Left lung (tissue), 10 donors: ENCODE data around the gene TTLL5. TPM values are rescaled to one million over a fixed set of nuclear protein-coding genes. Genes with fewer than 3 reads are reported as not detected.

Experiments used
- ATAC-seq: fragments of 200-7000 bp; cut with Tn5 transposase; one replicate; pipeline ENCODE4 v1.9.1; 2020; ENCODE audit warnings: moderate library complexity
- DNase-seq, 4 donors: peaks; one replicate each; pipeline ENCODE4 v3.0.0-alpha.2; 2013 to 2020
- H3K27ac ChIP-seq, 2 donors: fragments of 200-600 bp; sonication (generic) in 1 of 2; one replicate each; pipeline versions ENCODE4 v1.5.0 to v1.8.0; 2020 to 2021
- H3K27me3 ChIP-seq, 2 donors: fragments of 200-600 bp; sonication (generic) in 1 of 2; one replicate each; pipeline versions ENCODE4 v1.5.0 to v1.8.0; 2020 to 2021
- H3K36me3 ChIP-seq, 2 donors: fragments of 200-600 bp; sonication (generic) in 1 of 2; one replicate each; pipeline versions ENCODE4 v1.5.0 to v1.8.0; 2020 to 2021
- H3K4me1 ChIP-seq, 2 donors: fragments of 200-600 bp; one replicate each; pipeline ENCODE4 v1.8.0; 2021
- H3K4me3 ChIP-seq, 2 donors: fragments of 200-600 bp; sonication (generic) in 1 of 2; one replicate each; pipeline versions ENCODE4 v1.5.0 to v1.8.0; 2020 to 2021; ENCODE audit warnings: mild to moderate bottlenecking in 1 of 2
- H3K9me3 ChIP-seq, 2 donors: fragments of 200-600 bp; sonication (generic) in 1 of 2; one replicate each; pipeline versions ENCODE4 v1.5.0 to v1.8.0; 2020 to 2021
- CTCF ChIP-seq, 2 donors: fragments of 200-600 bp; sonication (generic) in 1 of 2; IDR thresholded peaks; one replicate each; pipeline versions ENCODE4 v1.5.0 to v1.8.0; 2021; ENCODE audit warnings: antibody characterized with exemption in 2 of 2
- intact Hi-C, 2 donors: fragments of 100-400 bp; cut with DNase I; formaldehyde crosslinking; loops; one replicate each; pipeline versions ENCODE4 v1.11.2 to v1.14.2; 2022
- polyA plus RNA-seq, 6 donors: library from polyadenylated mRNA; unstranded; fragments of 120-200 nt; gene quantifications; one replicate each; pipeline ENCODE4 v1.2.1, GENCODE V29; 2013; ENCODE audit not compliant: insufficient read length in 6 of 6
- total RNA-seq, 2 donors: library from RNA; stranded (reverse); fragmentation: NEBNext Ultra II Directional; extraction: Animal tissue kit (Norgen Biotek cat#: 25700); gene quantifications; one replicate each; pipeline ENCODE4 v1.2.1, GENCODE V29; 2021
- donor health status: DM: no; HTN: yes; CAD: no.
- donor health status: DM: no; HTN: no; CAD: no.

Gene TTLL5
- total and polyA plus RNA-seq, 8 donors = 30.8 to 46.7 (median 42.1) TPM

GRCh38 chr14:75888945-75889344 is 227.9 kb downstream of the TTLL5 start:
- H3K27me3 ChIP-seq = no peaks in the 10 kb centered on the region
- intact Hi-C loops = no loop called here
- H3K9me3 ChIP-seq = no peaks in the 10 kb centered on the region
- no peaks in the 10 kb centered on the region for H3K4me1 ChIP-seq
- TF ChIP-seq CTCF (IDR thresholded peaks at IDR 0.05) = no peak
- peaks cover 0 to 5% of the 10 kb centered on the region in 2 donors for H3K36me3 ChIP-seq
- no peak overlapping the region for H3K27ac ChIP-seq
- ATAC-seq (no peak), DNase-seq (no peak)
- H3K4me3 ChIP-seq = no peak overlapping the region

- H3K27me3 ChIP-seq = no peaks in the 10 kb centered on the region
- no peak overlapping the region for H3K4me3 ChIP-seq
- H3K27ac ChIP-seq = no peak overlapping the region
- intact Hi-C loops = no loop called here
- DNase-seq (no peak), ATAC-seq (no peak)
- H3K9me3 ChIP-seq = no peaks in the 10 kb centered on the region
- H3K36me3 ChIP-seq = no peaks in the 10 kb centered on the region
- no peaks in the 10 kb centered on the region for H3K4me1 ChIP-seq
- TF ChIP-seq CTCF (IDR thresholded peaks at IDR 0.05) = no peak
These were observed 235.3 kb downstream of the TTLL5 start for GRCh38 chr14:75896341-75896740.

- Histone ChIP-seq H3K27me3 (no peaks in the 10 kb centered on the region), H3K36me3 (peaks cover 0 to 8% of the 10 kb centered on the region in 2 donors), H3K4me1 (peaks cover 13 to 23% of the 10 kb centered on the region in 2 donors), H3K9me3 (no peaks in the 10 kb centered on the region), H3K27ac (no peak overlapping the region), H3K4me3 (no peak overlapping the region)
- no peak for ATAC-seq
- TF ChIP-seq CTCF (IDR thresholded peaks at IDR 0.05) = no peak
- intact Hi-C loops = no loop called here
- DNase-seq = no peak
These were observed 243.3 kb downstream of the TTLL5 start for GRCh38 chr14:75904311-75904710.

DNA sequence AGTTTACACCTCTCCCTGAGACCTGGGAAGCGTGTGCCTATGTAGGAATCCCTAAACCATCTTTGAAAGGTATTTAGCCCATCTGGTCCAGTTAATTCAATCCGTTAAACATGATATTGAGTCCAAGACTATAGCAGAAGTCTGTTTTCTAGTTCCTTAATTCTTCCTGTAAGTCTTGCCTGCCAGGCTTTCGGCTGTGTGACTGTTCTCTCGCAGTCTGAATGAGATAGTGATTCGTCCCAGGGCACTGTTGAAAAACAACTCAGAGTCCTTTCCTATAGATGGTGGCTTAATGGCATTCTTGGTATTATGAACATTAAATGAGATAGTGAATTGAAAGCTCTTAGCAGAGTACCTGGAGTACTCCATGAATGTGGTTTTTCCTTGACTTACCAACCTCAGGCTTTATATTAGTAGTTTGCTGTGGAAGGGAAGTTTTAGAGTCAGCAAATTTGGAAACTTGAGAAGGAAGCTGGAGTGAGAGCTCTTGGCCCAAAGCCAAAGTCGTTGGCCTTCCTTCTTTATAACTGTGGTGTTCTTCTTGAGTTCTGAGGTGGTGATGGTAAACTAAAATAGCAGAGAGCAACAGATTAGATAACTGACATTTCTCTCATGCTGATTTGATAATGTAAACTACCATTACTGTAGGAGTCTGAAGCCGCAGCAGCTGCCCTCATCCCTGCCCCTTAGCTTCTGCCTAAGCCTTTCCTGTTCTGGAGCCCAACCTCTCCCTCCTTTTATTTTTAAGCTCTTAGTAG is 244.3 kb downstream of the TTLL5 start:
- DNase-seq (peak in 3 of 4 donors; percentile 56 to 80 (median 69)), ATAC-seq (peak; percentile 60)
- TF ChIP-seq CTCF (IDR thresholded peaks at IDR 0.05) = no peak
- intact Hi-C loops = no loop called here
- peaks cover 0 to 8% of the 10 kb centered on the region in 2 donors for H3K36me3 ChIP-seq
- H3K27me3 ChIP-seq = no peaks in the 10 kb centered on the region
- peak overlapping the region; percentile 8 to 11 for H3K27ac ChIP-seq
- H3K9me3 ChIP-seq = no peaks in the 10 kb centered on the region
- H3K4me3 ChIP-seq = no peak overlapping the region
- peaks cover 13 to 23% of the 10 kb centered on the region in 2 donors for H3K4me1 ChIP-seq

DNA sequence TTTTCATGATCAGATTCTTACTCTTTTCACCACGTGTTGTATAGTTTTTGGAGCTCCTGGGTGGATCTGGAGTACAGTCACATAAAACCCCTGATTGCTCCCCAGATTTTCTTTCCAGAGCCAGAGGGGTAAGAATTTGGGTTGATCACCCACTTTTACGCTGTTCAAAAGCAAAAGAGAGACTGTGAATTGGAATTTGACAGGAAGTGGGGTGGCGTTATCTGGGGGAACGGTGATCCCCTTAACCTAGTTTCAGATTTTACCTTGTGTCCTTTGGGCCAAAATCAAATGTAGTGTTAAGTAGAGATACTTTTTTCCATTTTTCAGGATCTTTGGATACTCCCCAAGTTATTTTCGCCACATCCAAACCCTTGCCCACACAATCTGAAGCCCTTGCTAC is 245.2 kb downstream of the TTLL5 start:
- no peak overlapping the region for H3K27ac ChIP-seq
- H3K4me3 ChIP-seq = no peak overlapping the region
- H3K9me3 ChIP-seq = no peaks in the 10 kb centered on the region
- ATAC-seq = no peak
- H3K36me3 ChIP-seq = peaks cover 0 to 8% of the 10 kb centered on the region in 2 donors
- intact Hi-C loops = no loop called here
- DNase-seq = no peak
- peaks cover 13 to 23% of the 10 kb centered on the region in 2 donors for H3K4me1 ChIP-seq
- TF ChIP-seq CTCF (IDR thresholded peaks at IDR 0.05) = no peak
- H3K27me3 ChIP-seq = no peaks in the 10 kb centered on the region
